Measurements from ENCODE around the gene SAXO1.

The SAXO1 gene

DNA sequence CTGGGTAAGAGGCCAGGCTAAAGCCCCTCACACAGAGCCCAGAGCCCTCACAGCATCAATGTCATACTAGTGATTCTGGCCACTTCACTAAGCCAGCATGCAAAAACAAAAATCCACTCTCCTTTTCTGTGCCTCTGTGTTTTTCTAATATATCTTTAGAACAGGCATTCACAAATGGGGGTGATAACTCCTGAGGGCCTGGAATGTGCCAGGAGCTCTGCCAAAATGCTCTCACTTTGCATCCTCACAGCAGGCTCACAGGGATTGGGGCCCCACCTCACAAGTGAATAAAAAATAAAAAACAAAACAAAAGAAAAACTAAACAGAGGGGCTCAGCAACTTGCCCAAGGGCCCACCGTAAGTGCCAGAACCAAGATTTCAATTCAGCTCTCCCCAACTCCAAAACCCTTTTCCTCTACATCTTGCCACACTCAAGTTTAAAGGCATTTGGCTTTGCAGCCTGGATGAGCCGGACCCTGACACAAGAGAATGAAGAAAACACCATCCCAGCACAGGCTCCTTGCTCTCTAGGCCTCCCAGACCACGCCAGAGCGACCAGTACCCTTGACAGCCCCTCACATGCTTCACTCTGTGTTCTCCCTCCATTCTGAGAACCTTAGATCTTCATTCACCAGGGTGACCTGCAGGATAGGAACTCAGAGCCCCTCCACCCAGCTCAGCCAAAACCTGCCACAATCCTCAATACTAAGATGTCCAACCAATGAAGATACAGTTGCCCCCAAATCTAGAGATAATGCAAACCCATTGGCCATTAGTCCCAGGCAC is 51.3 kb downstream of the SAXO1 start:
- in situ Hi-C loops (cut with MboI; ENCODE audit: low sequenced_read_pairs, unreplicated experiment) = no loop called here
- DNase-seq (ENCODE audit: low spot score) = no peak
- TF ChIP-seq, protein P1, sequence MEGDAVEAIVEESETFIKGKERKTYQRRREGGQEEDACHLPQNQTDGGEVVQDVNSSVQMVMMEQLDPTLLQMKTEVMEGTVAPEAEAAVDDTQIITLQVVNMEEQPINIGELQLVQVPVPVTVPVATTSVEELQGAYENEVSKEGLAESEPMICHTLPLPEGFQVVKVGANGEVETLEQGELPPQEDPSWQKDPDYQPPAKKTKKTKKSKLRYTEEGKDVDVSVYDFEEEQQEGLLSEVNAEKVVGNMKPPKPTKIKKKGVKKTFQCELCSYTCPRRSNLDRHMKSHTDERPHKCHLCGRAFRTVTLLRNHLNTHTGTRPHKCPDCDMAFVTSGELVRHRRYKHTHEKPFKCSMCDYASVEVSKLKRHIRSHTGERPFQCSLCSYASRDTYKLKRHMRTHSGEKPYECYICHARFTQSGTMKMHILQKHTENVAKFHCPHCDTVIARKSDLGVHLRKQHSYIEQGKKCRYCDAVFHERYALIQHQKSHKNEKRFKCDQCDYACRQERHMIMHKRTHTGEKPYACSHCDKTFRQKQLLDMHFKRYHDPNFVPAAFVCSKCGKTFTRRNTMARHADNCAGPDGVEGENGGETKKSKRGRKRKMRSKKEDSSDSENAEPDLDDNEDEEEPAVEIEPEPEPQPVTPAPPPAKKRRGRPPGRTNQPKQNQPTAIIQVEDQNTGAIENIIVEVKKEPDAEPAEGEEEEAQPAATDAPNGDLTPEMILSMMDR (IDR thresholded peaks at IDR 0.05; ENCODE audit: borderline replicate concordance, control extremely low read depth, extremely low read depth, insufficient read depth, missing control alignments) = no peak

DNA sequence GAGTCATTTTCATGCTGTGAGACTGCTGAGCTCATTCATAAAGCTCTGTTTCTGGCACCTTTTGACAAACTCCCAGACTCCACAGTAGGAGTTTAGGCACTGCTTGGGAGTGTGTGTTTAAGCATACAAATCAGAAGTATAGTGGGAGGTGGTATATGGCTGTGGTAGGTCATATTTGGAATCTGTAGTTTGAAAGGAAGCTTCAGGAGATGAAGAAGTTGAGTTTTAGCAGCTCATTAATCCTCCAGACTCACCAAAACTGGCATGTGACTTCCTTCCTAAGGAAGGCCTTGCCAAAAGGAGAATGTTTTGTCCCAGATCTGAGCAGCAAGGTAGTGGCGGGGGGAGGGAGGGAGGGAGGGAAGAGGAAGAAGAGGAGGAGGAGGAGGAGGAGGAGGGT is 52.8 kb downstream of the SAXO1 start:
- TF ChIP-seq, protein P1 (IDR thresholded peaks at IDR 0.05; ENCODE audit: borderline replicate concordance, control extremely low read depth, extremely low read depth, insufficient read depth, missing control alignments) = no peak
- no peak for DNase-seq (ENCODE audit: low spot score)
- in situ Hi-C loops (cut with MboI; ENCODE audit: low sequenced_read_pairs, unreplicated experiment) = no loop called here

DNA sequence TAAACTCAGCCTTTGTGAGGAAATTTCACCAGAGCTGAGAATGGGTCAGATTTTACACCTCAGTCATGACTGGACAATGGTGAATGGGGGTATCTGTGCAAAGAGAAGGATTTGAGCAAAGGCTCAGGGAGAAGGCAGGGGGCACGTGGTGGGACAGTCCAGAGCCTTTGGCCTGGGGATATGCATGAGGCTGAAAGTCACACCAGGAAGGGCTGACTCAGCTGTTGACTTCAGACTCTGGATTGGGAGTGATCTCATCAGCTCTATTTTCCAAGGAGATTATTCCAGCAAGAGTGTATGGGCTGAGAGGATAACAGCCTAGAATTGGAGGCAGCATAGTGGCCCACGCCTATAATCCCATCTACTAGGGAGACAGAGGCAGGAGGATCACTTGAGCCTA is 53.6 kb downstream of the SAXO1 start:
- DNase-seq (ENCODE audit: low spot score) = no peak
- in situ Hi-C loops (cut with MboI; ENCODE audit: low sequenced_read_pairs, unreplicated experiment) = no loop called here
- TF ChIP-seq, protein P1 (IDR thresholded peaks at IDR 0.05; ENCODE audit: borderline replicate concordance, control extremely low read depth, extremely low read depth, insufficient read depth, missing control alignments) = no peak

DNA sequence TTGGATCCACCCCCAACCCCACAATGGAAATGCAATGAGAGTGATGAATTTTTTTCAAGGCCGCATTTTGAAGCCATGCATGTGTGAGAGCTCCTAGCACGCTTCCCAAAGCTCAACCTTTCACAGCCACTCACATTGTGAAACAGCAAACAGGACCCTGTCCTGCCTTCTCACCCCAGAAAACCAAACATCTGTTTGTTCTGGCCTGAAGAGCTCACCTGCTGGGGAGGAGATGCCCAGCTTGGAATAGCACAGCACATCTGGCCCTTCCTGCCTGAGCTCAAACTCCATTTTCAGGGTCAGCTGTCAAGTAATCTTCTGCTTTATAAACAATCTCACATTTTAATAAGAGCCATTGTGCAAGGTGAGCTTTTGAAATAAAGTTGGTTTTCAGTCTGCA is 54.8 kb downstream of the SAXO1 start:
- in situ Hi-C loops (cut with MboI; ENCODE audit: low sequenced_read_pairs, unreplicated experiment) = no loop called here
- TF ChIP-seq, protein P1 (IDR thresholded peaks at IDR 0.05; ENCODE audit: borderline replicate concordance, control extremely low read depth, extremely low read depth, insufficient read depth, missing control alignments) = no peak
- DNase-seq (ENCODE audit: low spot score) = no peak

DNA sequence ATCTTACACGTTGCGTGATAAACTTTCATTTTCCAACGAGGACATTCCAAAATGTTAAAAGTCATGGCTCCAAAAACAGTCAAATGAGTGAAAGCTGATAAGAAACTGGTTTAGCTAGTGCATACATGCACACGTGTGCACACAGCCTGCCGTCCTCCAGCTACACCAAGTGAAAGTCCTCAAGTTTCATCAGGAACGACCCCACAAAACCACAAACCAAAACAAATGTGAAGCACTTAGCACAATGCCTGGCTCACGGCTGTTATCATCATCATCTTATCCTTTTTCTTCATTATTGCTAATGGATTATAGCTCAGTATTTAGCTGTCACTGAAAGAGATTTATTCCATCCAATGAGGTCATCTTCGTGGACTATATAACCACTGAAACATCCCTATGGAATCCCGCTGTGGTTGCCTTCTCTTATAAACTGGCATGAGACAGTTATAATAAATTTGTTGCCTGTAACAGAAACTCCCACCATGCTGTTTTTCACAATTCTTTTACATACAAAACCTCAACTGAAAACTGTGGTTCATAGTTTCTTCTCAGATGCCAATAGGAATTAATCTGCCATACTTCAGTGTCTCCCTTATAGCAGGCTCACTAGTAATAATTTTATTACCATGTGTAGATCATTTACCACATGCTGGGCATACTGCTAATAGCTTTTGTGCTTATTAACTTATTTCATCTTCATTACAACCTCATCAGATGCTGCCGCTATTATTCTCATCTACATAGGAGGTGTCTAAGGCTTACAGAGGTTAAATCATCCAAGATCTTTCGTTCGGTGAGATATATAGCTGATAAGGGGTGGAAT is 56.1 kb downstream of the SAXO1 start:
- TF ChIP-seq, protein P1 (IDR thresholded peaks at IDR 0.05; ENCODE audit: borderline replicate concordance, control extremely low read depth, extremely low read depth, insufficient read depth, missing control alignments) = no peak
- DNase-seq (ENCODE audit: low spot score) = no peak
- in situ Hi-C loops (cut with MboI; ENCODE audit: low sequenced_read_pairs, unreplicated experiment) = no loop called here

DNA sequence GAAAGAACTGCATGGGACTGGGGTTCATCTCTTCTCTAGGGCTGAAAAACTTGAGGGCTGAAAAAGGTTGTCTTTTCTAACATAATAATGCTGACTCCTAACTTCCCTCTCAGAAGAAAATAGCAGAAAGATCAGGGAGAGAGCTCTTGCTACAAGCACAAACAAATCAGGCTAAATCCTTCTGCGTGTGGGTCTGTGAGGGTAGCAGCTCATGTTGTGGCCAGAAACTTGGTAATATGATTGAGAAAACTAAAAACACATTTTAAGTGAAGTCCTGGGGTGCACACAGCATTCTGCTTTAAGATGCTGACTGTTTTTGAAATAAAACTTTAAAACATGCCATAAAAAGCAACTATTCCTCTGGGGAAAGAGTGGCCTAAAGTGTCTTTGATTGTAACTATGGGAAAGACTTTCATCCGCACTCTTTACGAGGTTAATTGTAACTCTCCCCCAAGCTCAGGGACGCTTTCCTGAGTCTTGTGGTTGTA is 56.7 kb downstream of the SAXO1 start:
- in situ Hi-C loops (cut with MboI; ENCODE audit: low sequenced_read_pairs, unreplicated experiment) = no loop called here
- TF ChIP-seq, protein P1 (IDR thresholded peaks at IDR 0.05; ENCODE audit: borderline replicate concordance, control extremely low read depth, extremely low read depth, insufficient read depth, missing control alignments) = no peak
- DNase-seq (ENCODE audit: low spot score) = no peak

Measured in GM13976 (cell line).